ENCODE measurements around the gene NLGN2. TPM values are rescaled to one million over a fixed set of nuclear protein-coding genes. Genes with fewer than 3 reads are reported as not detected.

The NLGN2 gene
- total RNA-seq, 6 experiments from 2014 or later, result 1.3 to 5.3 (median 3.0) TPM

DNA sequence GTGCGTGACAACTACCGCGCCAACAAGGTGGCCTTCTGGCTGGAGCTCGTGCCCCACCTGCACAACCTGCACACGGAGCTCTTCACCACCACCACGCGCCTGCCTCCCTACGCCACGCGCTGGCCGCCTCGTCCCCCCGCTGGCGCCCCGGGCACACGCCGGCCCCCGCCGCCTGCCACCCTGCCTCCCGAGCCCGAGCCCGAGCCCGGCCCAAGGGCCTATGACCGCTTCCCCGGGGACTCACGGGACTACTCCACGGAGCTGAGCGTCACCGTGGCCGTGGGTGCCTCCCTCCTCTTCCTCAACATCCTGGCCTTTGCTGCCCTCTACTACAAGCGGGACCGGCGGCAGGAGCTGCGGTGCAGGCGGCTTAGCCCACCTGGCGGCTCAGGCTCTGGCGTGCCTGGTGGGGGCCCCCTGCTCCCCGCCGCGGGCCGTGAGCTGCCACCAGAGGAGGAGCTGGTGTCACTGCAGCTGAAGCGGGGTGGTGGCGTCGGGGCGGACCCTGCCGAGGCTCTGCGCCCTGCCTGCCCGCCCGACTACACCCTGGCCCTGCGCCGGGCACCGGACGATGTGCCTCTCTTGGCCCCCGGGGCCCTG is 9.5 kb downstream of the NLGN2 start:
- no peaks in the 10 kb centered on the region for H3K27me3 ChIP-seq
- H3K9me3 ChIP-seq, result no peaks in the 10 kb centered on the region
- DNase-seq (no peak), ATAC-seq (no peak)
- no peaks in the 10 kb centered on the region for H3K4me1 ChIP-seq
- WGBS (ENCODE audit: insufficient coverage, low coverage, low lambda C conversion rate, missing lambda C conversion rate), result 94% methylated on average over 13 of the region's 54 CpGs
- intact Hi-C loops (cut with DNase I), result no loop called here
- TF ChIP-seq CTCF (IDR thresholded peaks at IDR 0.05), result no peak
- no peak for TF ChIP-seq POLR2A (IDR thresholded peaks at IDR 0.05)
- no peaks in the 10 kb centered on the region for H3K36me3 ChIP-seq
- H3K4me3 ChIP-seq, result no peak overlapping the region
- no peak overlapping the region for H3K27ac ChIP-seq

- intact Hi-C loops (cut with DNase I), result no loop called here
- H3K36me3 ChIP-seq, result no peaks in the 10 kb centered on the region
- 56% methylated on average over 10 of the region's 18 CpGs for WGBS (ENCODE audit: insufficient coverage, low coverage, low lambda C conversion rate, missing lambda C conversion rate)
- H3K27ac ChIP-seq, result no peak overlapping the region
- H3K9me3 ChIP-seq, result no peaks in the 10 kb centered on the region
- DNase-seq, result no peak
- H3K4me3 ChIP-seq, result no peak overlapping the region
- ATAC-seq, result no peak
- H3K4me1 ChIP-seq, result no peaks in the 10 kb centered on the region
- H3K27me3 ChIP-seq, result no peaks in the 10 kb centered on the region
- TF ChIP-seq POLR2A (IDR thresholded peaks at IDR 0.05), result no peak
- no peak for TF ChIP-seq CTCF (IDR thresholded peaks at IDR 0.05)
Observed at GRCh38 chr17:7418472-7419152, 11.0 kb downstream of the NLGN2 start.

- H3K27ac ChIP-seq, result no peak within 1 kb of the TSS
- intact Hi-C loops (cut with DNase I), result no loop called here
- no peak for ATAC-seq
Observed at GRCh38 chr17:7419819-7420610, 12.4 kb downstream of the NLGN2 start, which contains the start of gene SPEM1. TSS of gene SPEM1 (plus strand) at chr17:7420324. CDS start at chr17:7420385, 61 bp downstream.

GRCh38 chr17:7421186-7421585 is 13.5 kb downstream of the NLGN2 start:
- DNase-seq (no peak), ATAC-seq (no peak)
- Histone ChIP-seq H3K36me3 (no peaks in the 10 kb centered on the region), H3K27ac (no peak overlapping the region), H3K4me1 (no peaks in the 10 kb centered on the region), H3K4me3 (no peak overlapping the region), H3K27me3 (no peaks in the 10 kb centered on the region), H3K9me3 (no peaks in the 10 kb centered on the region)
- TF ChIP-seq POLR2A (IDR thresholded peaks at IDR 0.05) (no peak), CTCF (IDR thresholded peaks at IDR 0.05) (no peak)
- intact Hi-C loops (cut with DNase I), result no loop called here
- WGBS (ENCODE audit: insufficient coverage, low coverage, low lambda C conversion rate, missing lambda C conversion rate), result 94% methylated on average over 4 of the region's 16 CpGs

More at GRCh38 chr17:7419819-7420610, 12.4 kb downstream of the NLGN2 start, which contains the start of gene SPEM1:
- Histone ChIP-seq H3K4me3 (no peak within 1 kb of the TSS), H3K27me3 (no peaks in the 10 kb centered on the region), H3K4me1 (no peaks in the 10 kb centered on the region), H3K36me3 (no peaks in the 10 kb centered on the region), H3K9me3 (no peaks in the 10 kb centered on the region)
- TF ChIP-seq POLR2A (IDR thresholded peaks at IDR 0.05), result no peak
- no peak for TF ChIP-seq CTCF (IDR thresholded peaks at IDR 0.05)
- WGBS (ENCODE audit: insufficient coverage, low coverage, low lambda C conversion rate, missing lambda C conversion rate), result 52% methylated on average over 5 of the region's 17 CpGs
- DNase-seq, result no peak
